Stimulated activated CD4-positive, alpha-beta T cell treated with anti-CD3 and anti-CD28 coated beads, Interleukin-1b, Interleukin-23, amount 100 ng/mL, for 48 hours (primary cell): Measurements from ENCODE around the gene PDP2.

ENCODE experiments used
- DNase-seq: peaks from one replicate; pipeline ENCODE4 v3.0.0-alpha.2; 2020

PDP2 gene

GRCh38 chr16:66880288-66881013 is at the start of gene PDP2:
PDP2 (plus strand) TSS chr16:66880515; CDS start chr16:66884285, 3,770 bp downstream.
- DNase-seq, result peak; percentile 92

- DNase-seq, result no peak
These were observed 48.1 kb upstream of the PDP2 start for GRCh38 chr16:66832190-66832589.

- DNase-seq, result no peak
These were observed 47.5 kb upstream of the PDP2 start for GRCh38 chr16:66832661-66833305.

- no peak for DNase-seq
These were observed 45.6 kb upstream of the PDP2 start for GRCh38 chr16:66834746-66835145.

GRCh38 chr16:66840883-66841282 is 39.4 kb upstream of the PDP2 start:
- no peak for DNase-seq

GRCh38 chr16:66841366-66841765 is 38.9 kb upstream of the PDP2 start:
- DNase-seq, result no peak

- DNase-seq, result no peak
These were observed 37.5 kb upstream of the PDP2 start for GRCh38 chr16:66842765-66843164.

- no peak for DNase-seq
These were observed 37.1 kb upstream of the PDP2 start for GRCh38 chr16:66843191-66843590.

GRCh38 chr16:66844009-66844341 is 36.3 kb upstream of the PDP2 start:
- no peak for DNase-seq

- no peak for DNase-seq
These were observed 35.8 kb upstream of the PDP2 start, which contains the start of gene CA7 for GRCh38 chr16:66844342-66845079. CA7 (plus strand) TSS chr16:66844414; CDS start chr16:66844488, 74 bp downstream.

GRCh38 chr16:66845080-66845410 is 35.3 kb upstream of the PDP2 start:
- no peak for DNase-seq

- DNase-seq, result no peak
These were observed 34.5 kb upstream of the PDP2 start for GRCh38 chr16:66845791-66846221.

GRCh38 chr16:66846266-66846665 is 34.0 kb upstream of the PDP2 start:
- no peak for DNase-seq

- DNase-seq, result no peak
These were observed 33.5 kb upstream of the PDP2 start for GRCh38 chr16:66846831-66847230.

- no peak for DNase-seq
These were observed 32.7 kb upstream of the PDP2 start for GRCh38 chr16:66847533-66848067.

- DNase-seq, result no peak
These were observed 32.1 kb upstream of the PDP2 start for GRCh38 chr16:66848172-66848571.

GRCh38 chr16:66849021-66849420 is 31.3 kb upstream of the PDP2 start:
- no peak for DNase-seq

GRCh38 chr16:66849549-66849948 is 30.8 kb upstream of the PDP2 start:
- DNase-seq, result no peak

GRCh38 chr16:66850115-66850815 is 30.1 kb upstream of the PDP2 start:
- no peak for DNase-seq

GRCh38 chr16:66851166-66851964 is 28.9 kb upstream of the PDP2 start:
- no peak for DNase-seq

- DNase-seq, result no peak
These were observed 26.8 kb upstream of the PDP2 start for GRCh38 chr16:66853261-66854139.
